MCF 10A (cell line): ENCODE results near the gene WDFY1. TPM values are rescaled to one million over a fixed set of nuclear protein-coding genes. Genes with fewer than 3 reads are reported as not detected.

Experiments used
- BruUV-seq: library from RNA; stranded (reverse); fragments of 400-500 nt; replicated peaks from 2 replicates; lab custom pipeline; 2021; lab: Mats Ljungman, UMichigan
- CTCF ChIA-PET: fragments of 300-600 bp; sonication (Branson Sonifier 250); formaldehyde crosslinking; extraction: SDS; loops from one replicate; lab custom pipeline; 2021; ENCODE audit warnings: antibody characterized with exemption, inconsistent platforms; lab: Yijun Ruan, JAX
- POLR2A ChIA-PET: fragments of 300-600, 350-650 bp; sonication (Branson Sonifier 250); formaldehyde crosslinking; extraction: SDS; loops from one replicate; lab custom pipeline; 2020; ENCODE audit warnings: antibody characterized with exemption, inconsistent platforms; lab: Yijun Ruan, JAX
- DNase-seq: peaks from one replicate; pipeline ENCODE4 v3.0.0-alpha.2; 2018; ENCODE audit not compliant: unreplicated experiment
- H3K27ac Mint-ChIP-seq: one replicate; pipeline ENCODE4 v1.8.0; 2022; ENCODE audit warnings: mild to moderate bottlenecking, low read depth, mixed read lengths; ENCODE audit not compliant: unreplicated experiment
- H3K27me3 Mint-ChIP-seq: one replicate; pipeline ENCODE4 v1.8.0; 2022; ENCODE audit warnings: mixed read lengths; ENCODE audit not compliant: insufficient read depth, unreplicated experiment
- H3K36me3 Mint-ChIP-seq: one replicate; pipeline ENCODE4 v1.8.0; 2022; ENCODE audit warnings: mild to moderate bottlenecking, moderate library complexity, mixed read lengths; ENCODE audit not compliant: insufficient read depth, unreplicated experiment
- H3K4me1 Mint-ChIP-seq: one replicate; pipeline ENCODE4 v1.8.0; 2022; ENCODE audit warnings: mixed read lengths; ENCODE audit not compliant: insufficient read depth, unreplicated experiment
- H3K4me3 Mint-ChIP-seq: one replicate; pipeline ENCODE4 v1.8.0; 2022; ENCODE audit warnings: mild to moderate bottlenecking, moderate library complexity, mixed read lengths; ENCODE audit not compliant: unreplicated experiment
- H3K9me3 Mint-ChIP-seq: one replicate; pipeline ENCODE4 v1.8.0; 2022; ENCODE audit warnings: mixed read lengths; ENCODE audit not compliant: unreplicated experiment
- intact Hi-C: fragments of 100-400 bp; cut with micrococcal nuclease; formaldehyde crosslinking; loops from 2 replicates; pipeline ENCODE4 v1.14.1; 2022
- total RNA-seq: library from RNA; stranded (reverse); gene quantifications from 2 replicates; pipeline ENCODE4 v1.2.3, GENCODE V29; 2022
- TF ChIP-seq, protein P1 (sequence below): fragments of 200-600 bp; IDR thresholded peaks from one replicate; pipeline ENCODE4 v1.8.0; 2022; ENCODE audit warnings: antibody characterized with exemption, mild to moderate bottlenecking; ENCODE audit not compliant: unreplicated experiment

WDFY1 gene
- total RNA-seq, 1 experiment from 2014 or later: 36.9 TPM

GRCh38 chr2:223970343-223971128, 25.4 kb upstream of the WDFY1 start:
- DNase-seq: peak; percentile 66
- Mint-ChIP-seq H3K27ac (no peak overlapping the region), H3K9me3 (no peaks in the 10 kb centered on the region), H3K27me3 (no peaks in the 10 kb centered on the region), H3K4me1 (no peaks in the 10 kb centered on the region), H3K36me3 (peaks cover 44% of the 10 kb centered on the region), H3K4me3 (no peak overlapping the region)
- POLR2A ChIA-PET: interaction anchor here (0.7 to 3.9 kb wide), 5 partner anchors 9 to 317 kb away, joined by 3 to 20 read pairs (median 7); partner anchors contain the start of gene MRPL44
- CTCF ChIA-PET: interaction anchor here (0.5 to 7.3 kb wide), 48 partner anchors 9 to 1450 kb away, joined by 3 to 126 read pairs (median 4); partner anchors contain the start of gene MRPL44
- TF ChIP-seq, protein P1, sequence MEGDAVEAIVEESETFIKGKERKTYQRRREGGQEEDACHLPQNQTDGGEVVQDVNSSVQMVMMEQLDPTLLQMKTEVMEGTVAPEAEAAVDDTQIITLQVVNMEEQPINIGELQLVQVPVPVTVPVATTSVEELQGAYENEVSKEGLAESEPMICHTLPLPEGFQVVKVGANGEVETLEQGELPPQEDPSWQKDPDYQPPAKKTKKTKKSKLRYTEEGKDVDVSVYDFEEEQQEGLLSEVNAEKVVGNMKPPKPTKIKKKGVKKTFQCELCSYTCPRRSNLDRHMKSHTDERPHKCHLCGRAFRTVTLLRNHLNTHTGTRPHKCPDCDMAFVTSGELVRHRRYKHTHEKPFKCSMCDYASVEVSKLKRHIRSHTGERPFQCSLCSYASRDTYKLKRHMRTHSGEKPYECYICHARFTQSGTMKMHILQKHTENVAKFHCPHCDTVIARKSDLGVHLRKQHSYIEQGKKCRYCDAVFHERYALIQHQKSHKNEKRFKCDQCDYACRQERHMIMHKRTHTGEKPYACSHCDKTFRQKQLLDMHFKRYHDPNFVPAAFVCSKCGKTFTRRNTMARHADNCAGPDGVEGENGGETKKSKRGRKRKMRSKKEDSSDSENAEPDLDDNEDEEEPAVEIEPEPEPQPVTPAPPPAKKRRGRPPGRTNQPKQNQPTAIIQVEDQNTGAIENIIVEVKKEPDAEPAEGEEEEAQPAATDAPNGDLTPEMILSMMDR: peak; percentile 75
- BruUV-seq: no TSS peak
- intact Hi-C loops: loop anchor here (1.0 to 2.0 kb wide), 3 partner anchors 68 to 399 kb away; partner anchors contain the start of gene SERPINE2

GRCh38 chr2:223969856-223970255, 24.7 kb upstream of the WDFY1 start:
- no TSS peak for BruUV-seq
- POLR2A ChIA-PET: interaction anchor here (0.7 to 3.9 kb wide), 5 partner anchors 9 to 317 kb away, joined by 3 to 20 read pairs (median 7); partner anchors contain the start of gene MRPL44

GRCh38 chr2:223969315-223969714, 24.2 kb upstream of the WDFY1 start:
- DNase-seq: no peak
- Mint-ChIP-seq H3K9me3 (no peaks in the 10 kb centered on the region), H3K27ac (no peak overlapping the region), H3K4me1 (no peaks in the 10 kb centered on the region), H3K36me3 (peaks cover 44% of the 10 kb centered on the region), H3K27me3 (no peaks in the 10 kb centered on the region), H3K4me3 (no peak overlapping the region)
- CTCF ChIA-PET: interaction anchor here (0.6 to 7.3 kb wide), 22 partner anchors 8 to 735 kb away, joined by 3 to 126 read pairs (median 4); partner anchors contain the start of gene MRPL44
- intact Hi-C loops: loop anchor here (10.0 kb wide), 1 partner anchor 685 kb away; no protein-coding TSS in a partner anchor
- BruUV-seq: no TSS peak
- TF ChIP-seq, protein P1: no peak
- POLR2A ChIA-PET: interaction anchor here (1.6 to 3.9 kb wide), 3 partner anchors 8 to 315 kb away, joined by 6 to 20 read pairs (median 8); partner anchors contain the start of gene MRPL44

More at GRCh38 chr2:223969856-223970255, 24.7 kb upstream of the WDFY1 start:
- peaks cover 44% of the 10 kb centered on the region for H3K36me3 Mint-ChIP-seq
- TF ChIP-seq, protein P1: no peak
- intact Hi-C loops: loop anchor here (1.0 to 10.0 kb wide), 4 partner anchors 69 to 685 kb away; partner anchors contain the start of gene SERPINE2
- no peaks in the 10 kb centered on the region for H3K9me3 Mint-ChIP-seq
- no peak overlapping the region for H3K4me3 Mint-ChIP-seq
- no peaks in the 10 kb centered on the region for H3K27me3 Mint-ChIP-seq
- no peak for DNase-seq
- no peaks in the 10 kb centered on the region for H3K4me1 Mint-ChIP-seq
- H3K27ac Mint-ChIP-seq: no peak overlapping the region
- CTCF ChIA-PET: interaction anchor here (0.5 to 7.3 kb wide), 40 partner anchors 8 to 806 kb away, joined by 3 to 126 read pairs (median 4); partner anchors contain the start of gene MRPL44
